ENCODE data around the gene VILL.
"Not testable (repeated sequence)": the region's sequence is repeated elsewhere in the genome, so short reads cannot be mapped to it uniquely, and the experiment has no call there.

The VILL gene

DNA sequence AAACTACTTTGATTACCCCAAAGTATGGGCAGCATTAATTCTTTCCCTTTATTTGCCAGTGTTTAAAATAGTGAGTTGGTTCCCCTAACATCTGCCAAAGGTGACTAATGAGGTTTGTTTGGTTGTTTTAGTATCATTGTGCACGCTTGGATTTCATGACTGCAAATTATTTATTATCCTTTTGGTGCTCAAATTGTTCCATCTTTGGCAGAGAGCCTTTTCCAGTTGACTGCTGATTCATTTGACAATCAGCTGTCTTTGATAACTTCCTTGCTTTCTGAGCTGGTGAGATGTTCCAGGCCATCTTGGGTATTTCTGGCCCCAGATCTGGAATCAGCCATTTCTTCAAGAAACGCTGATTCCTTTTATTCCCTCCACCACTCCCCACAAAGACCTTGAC lies 57.3 kb downstream of the VILL start:
- in situ Hi-C loops (cut with HindIII; ENCODE audit: low sequenced_read_pairs) = no loop called here
- no peak overlapping the region for H3K4me3 ChIP-seq (ENCODE audit: low read depth, low read length)
- DNase-seq (ENCODE audit: low read depth) = no peak
- TF ChIP-seq, protein P1, sequence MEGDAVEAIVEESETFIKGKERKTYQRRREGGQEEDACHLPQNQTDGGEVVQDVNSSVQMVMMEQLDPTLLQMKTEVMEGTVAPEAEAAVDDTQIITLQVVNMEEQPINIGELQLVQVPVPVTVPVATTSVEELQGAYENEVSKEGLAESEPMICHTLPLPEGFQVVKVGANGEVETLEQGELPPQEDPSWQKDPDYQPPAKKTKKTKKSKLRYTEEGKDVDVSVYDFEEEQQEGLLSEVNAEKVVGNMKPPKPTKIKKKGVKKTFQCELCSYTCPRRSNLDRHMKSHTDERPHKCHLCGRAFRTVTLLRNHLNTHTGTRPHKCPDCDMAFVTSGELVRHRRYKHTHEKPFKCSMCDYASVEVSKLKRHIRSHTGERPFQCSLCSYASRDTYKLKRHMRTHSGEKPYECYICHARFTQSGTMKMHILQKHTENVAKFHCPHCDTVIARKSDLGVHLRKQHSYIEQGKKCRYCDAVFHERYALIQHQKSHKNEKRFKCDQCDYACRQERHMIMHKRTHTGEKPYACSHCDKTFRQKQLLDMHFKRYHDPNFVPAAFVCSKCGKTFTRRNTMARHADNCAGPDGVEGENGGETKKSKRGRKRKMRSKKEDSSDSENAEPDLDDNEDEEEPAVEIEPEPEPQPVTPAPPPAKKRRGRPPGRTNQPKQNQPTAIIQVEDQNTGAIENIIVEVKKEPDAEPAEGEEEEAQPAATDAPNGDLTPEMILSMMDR (IDR thresholded peaks at IDR 0.05; ENCODE audit: low read depth, low read length, missing control alignments) = no peak

GRCh38 chr3:38049358-38050126 lies 59.0 kb downstream of the VILL start:
- DNase-seq (ENCODE audit: low read depth) = no peak
- TF ChIP-seq, protein P1 (IDR thresholded peaks at IDR 0.05; ENCODE audit: low read depth, low read length, missing control alignments) = no peak
- in situ Hi-C loops (cut with HindIII; ENCODE audit: low sequenced_read_pairs) = no loop called here
- no peak overlapping the region for H3K4me3 ChIP-seq (ENCODE audit: low read depth, low read length)

GRCh38 chr3:38051131-38051530 lies 60.5 kb downstream of the VILL start:
- no peak for DNase-seq (ENCODE audit: low read depth)
- TF ChIP-seq, protein P1 (IDR thresholded peaks at IDR 0.05; ENCODE audit: low read depth, low read length, missing control alignments) = no peak
- no peak overlapping the region for H3K4me3 ChIP-seq (ENCODE audit: low read depth, low read length)

GRCh38 chr3:38053286-38053685 lies 62.7 kb downstream of the VILL start:
- DNase-seq (ENCODE audit: low read depth); H3K4me3 ChIP-seq (ENCODE audit: low read depth, low read length); in situ Hi-C loops (cut with HindIII; ENCODE audit: low sequenced_read_pairs): not testable (repeated sequence)

More at GRCh38 chr3:38051131-38051530, 60.5 kb downstream of the VILL start:
- in situ Hi-C loops (cut with HindIII; ENCODE audit: low sequenced_read_pairs) = no loop called here

DNA sequence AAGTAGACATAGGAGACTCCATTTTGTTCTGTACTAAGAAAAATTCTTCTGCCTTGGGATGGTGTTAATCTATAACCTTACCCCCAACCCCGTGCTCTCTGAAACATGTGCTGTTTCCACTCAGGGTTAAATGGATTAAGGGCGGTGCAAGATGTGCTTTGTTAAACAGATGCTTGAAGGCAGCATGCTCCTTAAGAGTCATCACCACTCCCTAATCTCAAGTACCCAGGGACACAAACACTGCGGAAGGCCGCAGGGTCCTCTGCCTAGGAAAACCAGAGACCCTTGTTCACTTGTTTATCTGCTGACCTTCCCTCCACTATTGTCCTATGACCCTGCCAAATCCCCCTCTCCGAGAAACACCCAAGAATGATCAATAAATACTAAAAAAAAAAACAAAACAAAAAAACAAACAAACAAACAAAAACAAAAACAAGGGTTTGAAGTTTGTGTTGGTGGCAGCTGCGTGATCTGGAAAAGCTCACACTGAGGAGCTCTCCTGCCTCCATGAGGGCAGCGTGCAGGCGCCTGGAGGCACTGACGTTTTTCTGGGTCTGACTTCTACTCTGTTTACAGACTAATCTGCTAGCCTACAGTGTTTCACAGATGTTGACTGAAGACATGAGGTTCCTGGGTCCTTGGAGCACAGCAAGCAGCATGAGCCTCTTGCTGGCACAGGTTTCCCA lies 63.4 kb downstream of the VILL start:
- DNase-seq (ENCODE audit: low read depth); in situ Hi-C loops (cut with HindIII; ENCODE audit: low sequenced_read_pairs); H3K4me3 ChIP-seq (ENCODE audit: low read depth, low read length): not testable (repeated sequence)

- no peak overlapping the region for H3K4me3 ChIP-seq (ENCODE audit: low read depth, low read length)
- in situ Hi-C loops (cut with HindIII; ENCODE audit: low sequenced_read_pairs) = no loop called here
- TF ChIP-seq, protein P1 (IDR thresholded peaks at IDR 0.05; ENCODE audit: low read depth, low read length, missing control alignments) = no peak
- DNase-seq (ENCODE audit: low read depth) = no peak
These were observed 64.0 kb downstream of the VILL start for GRCh38 chr3:38054499-38055001.

Data from astrocyte of the cerebellum (primary cell).